IPS-18c (cell line): ENCODE data around the gene AHDC1.
"Not testable (repeated sequence)": the region's sequence is repeated elsewhere in the genome, so short reads cannot be mapped to it uniquely, and the experiment has no call there.

ENCODE experiments used
- H3K4me3 ChIP-seq: 2 replicates; pipeline ENCODE4 v1.7.0; 2013; ENCODE audit warnings: low read depth, mild to moderate bottlenecking, low read length, moderate library complexity; ENCODE audit not compliant: insufficient read depth
- H3K9me3 ChIP-seq: one replicate; pipeline ENCODE4 v1.6.1; 2013; ENCODE audit warnings: mild to moderate bottlenecking, low read length, moderate library complexity; ENCODE audit not compliant: control insufficient read depth, insufficient read depth

Gene AHDC1

GRCh38 chr1:27539901-27540861, 63.8 kb downstream of the AHDC1 start:
- peaks cover 3% of the 10 kb centered on the region for H3K9me3 ChIP-seq
- no peak overlapping the region for H3K4me3 ChIP-seq

DNA sequence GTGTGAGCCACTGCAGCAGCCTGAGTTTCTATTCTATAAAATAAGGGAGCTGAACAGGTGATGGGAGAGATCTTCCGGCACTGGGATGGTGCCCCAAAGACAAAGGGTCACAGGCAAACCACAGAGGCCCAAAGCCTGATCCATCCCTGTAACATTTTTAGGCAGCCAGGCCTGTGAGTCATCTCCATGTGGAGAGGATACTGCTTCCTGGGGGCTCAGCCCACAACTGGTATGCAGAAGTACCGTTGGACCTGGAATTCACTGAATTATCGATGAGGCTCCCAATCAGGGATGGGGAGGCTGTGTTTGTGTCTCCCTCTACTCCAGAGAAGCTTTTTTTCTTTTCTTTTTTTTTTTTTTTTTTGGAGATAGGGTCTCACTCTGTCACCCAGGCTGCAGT, 65.2 kb downstream of the AHDC1 start:
- peaks cover 3% of the 10 kb centered on the region for H3K9me3 ChIP-seq
- H3K4me3 ChIP-seq, result no peak overlapping the region

- not testable (repeated sequence) for H3K4me3 ChIP-seq, H3K9me3 ChIP-seq
Measured at GRCh38 chr1:27538305-27538676, 65.7 kb downstream of the AHDC1 start.

DNA sequence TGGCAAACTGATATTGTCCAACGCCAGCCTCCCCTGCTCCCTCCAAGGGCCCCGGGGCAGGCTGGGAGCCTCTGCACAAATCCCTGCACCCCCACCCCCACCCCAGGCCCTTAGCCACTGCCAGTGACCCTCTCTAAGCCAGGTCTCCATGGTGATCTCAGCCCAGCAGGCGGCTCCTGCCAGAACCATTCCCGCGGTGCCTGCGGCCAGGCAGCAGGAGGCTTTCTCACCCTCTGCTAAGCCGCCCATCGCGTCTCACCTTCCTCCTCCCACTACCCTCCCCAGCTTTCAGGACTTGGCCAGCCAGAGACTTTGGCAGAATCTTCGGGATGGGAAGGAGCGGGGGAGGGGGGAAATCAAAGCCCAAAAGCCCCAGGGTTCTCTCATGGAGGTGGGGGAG, 67.2 kb downstream of the AHDC1 start:
- Histone ChIP-seq H3K4me3 (0 out of 2 replicates have a peak overlapping the region, but pooled peaks have one; percentile 9), H3K9me3 (peaks cover 3% of the 10 kb centered on the region)

DNA sequence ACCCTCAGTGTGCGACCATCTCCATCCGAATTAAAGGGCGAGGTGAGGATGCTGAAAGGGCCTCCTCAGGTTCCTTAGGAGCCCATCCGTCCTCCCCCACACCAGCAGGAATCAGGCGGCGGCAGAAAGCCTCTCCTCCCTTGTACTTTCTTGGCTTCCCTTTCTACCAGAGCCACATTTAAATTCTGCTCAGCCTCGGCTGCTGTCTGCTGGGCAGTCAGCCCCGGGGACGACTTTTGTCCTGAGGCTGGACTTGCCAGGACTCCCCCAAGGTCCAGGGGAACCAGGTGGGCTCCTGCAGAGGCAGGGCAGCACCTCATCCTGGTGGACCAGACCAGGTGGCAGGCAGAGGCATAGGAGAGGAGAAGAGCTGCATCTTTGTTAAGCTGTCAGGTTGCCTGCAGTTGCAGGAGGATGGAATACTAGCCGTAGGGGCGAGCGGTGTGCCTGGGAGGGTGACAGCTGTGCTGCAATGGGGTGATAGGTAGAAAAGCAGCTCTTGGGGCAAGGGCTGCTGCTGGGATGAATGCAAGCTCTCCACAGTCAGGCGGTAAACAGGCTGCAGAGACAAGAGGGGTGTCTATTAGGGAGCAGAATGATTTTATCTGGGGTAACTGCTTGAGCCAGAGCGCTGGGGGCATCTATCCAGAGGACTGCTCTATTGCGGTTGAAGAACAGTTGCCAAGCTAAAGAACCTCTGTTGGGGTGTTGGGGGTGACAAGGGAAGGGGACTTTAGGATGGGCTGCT, 67.8 kb downstream of the AHDC1 start:
- Histone ChIP-seq H3K9me3 (peaks cover 3% of the 10 kb centered on the region), H3K4me3 (no peak overlapping the region)

GRCh38 chr1:27535386-27535785, 68.6 kb downstream of the AHDC1 start:
- Histone ChIP-seq H3K9me3 (peaks cover 3% of the 10 kb centered on the region), H3K4me3 (no peak overlapping the region)

DNA sequence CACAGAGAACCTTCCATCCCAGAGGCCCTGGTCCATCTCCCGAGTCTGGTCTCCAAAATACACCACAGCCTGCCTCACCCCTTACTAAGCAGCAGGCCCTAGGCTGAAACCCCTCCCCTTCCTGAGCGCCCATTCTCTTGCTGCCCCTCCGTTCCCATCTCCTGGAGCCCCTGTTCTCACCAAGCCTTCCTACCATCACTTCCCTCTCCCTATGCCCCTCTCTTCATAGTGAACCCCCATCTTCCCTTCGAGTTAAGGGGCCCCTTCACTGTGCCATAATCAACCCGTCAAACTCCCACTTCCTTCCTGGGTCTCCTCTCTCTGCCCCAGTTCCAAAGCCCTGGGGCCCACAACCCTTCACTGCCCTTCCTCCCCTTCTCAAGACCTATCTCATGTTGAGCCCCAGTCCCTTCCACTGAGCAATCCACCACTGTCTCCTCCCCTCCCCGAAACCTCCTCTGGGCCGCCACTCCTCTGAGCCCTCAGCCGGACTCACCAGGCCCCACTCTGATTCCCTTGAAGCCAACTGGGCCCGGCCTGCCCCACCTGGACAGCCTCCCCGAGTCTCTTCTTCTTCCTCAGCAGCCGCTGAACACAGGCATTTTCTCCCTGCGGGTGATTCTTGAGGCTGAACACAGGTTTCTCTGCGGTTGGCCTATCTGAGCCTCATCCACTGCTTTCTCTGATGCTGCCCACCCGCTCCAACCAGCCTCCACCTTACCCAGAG, 71.8 kb downstream of the AHDC1 start:
- Histone ChIP-seq H3K9me3 (no peaks in the 10 kb centered on the region), H3K4me3 (no peak overlapping the region)

- Histone ChIP-seq H3K9me3 (no peaks in the 10 kb centered on the region), H3K4me3 (no peak overlapping the region)
Measured at GRCh38 chr1:27530192-27530591, 73.8 kb downstream of the AHDC1 start.

- no peak overlapping the region for H3K4me3 ChIP-seq
- H3K9me3 ChIP-seq, result no peaks in the 10 kb centered on the region
Measured at GRCh38 chr1:27529704-27530018, 74.3 kb downstream of the AHDC1 start.

- no peaks in the 10 kb centered on the region for H3K9me3 ChIP-seq
- H3K4me3 ChIP-seq, result peak overlapping the region; percentile 64; the same call in 1 of the 2 replicates
Measured at GRCh38 chr1:27528818-27529703, 74.9 kb downstream of the AHDC1 start.

DNA sequence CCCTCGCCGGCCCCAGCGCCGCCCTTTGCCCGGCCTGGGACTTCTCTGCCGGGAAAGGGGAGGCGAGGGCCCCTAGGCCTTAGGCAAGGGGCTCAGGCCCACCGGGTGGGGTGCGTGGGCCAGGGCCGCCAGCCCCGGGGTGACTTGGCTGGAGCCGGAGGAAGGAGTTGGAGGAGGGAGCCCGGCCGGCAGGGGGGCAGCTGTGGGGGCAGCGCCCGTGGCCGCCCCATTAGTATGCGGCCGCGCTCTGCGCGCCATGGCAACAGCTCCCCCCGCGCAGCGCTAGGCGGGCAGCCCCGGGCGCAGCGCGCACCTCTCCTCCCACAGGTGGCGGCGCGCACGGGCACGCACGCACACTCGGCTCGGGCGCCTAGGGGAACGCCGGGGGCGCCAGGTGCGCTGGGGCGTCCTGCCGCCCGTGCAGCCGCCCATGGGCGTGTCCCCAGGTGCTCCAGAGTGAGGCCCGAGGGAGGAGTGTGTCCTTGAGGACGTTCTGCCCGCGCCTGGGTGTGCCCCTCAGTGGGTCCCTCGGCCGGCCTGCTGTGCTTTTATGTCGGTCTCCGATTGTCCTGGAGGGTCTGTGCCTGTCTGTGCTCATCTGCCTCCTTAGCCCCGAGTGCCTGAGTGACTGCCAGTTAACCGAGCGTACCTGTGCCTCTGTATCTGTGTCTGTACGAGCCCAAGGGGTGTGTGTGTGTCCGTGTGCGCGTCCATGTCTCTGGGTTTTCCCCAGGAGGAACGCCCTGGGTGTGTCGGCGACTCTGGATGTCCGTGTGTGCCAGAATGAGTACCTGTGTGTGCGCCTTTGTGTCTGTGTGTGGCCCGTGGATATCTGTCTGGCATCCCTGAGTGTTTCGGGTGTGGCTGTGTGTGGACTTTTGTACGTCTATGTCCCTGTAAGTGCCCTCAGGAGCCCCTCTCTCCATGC, 75.8 kb downstream of the AHDC1 start:
- no peaks in the 10 kb centered on the region for H3K9me3 ChIP-seq
- H3K4me3 ChIP-seq, result peak overlapping the region; percentile 64

GRCh38 chr1:27527223-27527889, 76.6 kb downstream of the AHDC1 start:
- no peaks in the 10 kb centered on the region for H3K9me3 ChIP-seq
- peak overlapping the region; percentile 64 for H3K4me3 ChIP-seq

DNA sequence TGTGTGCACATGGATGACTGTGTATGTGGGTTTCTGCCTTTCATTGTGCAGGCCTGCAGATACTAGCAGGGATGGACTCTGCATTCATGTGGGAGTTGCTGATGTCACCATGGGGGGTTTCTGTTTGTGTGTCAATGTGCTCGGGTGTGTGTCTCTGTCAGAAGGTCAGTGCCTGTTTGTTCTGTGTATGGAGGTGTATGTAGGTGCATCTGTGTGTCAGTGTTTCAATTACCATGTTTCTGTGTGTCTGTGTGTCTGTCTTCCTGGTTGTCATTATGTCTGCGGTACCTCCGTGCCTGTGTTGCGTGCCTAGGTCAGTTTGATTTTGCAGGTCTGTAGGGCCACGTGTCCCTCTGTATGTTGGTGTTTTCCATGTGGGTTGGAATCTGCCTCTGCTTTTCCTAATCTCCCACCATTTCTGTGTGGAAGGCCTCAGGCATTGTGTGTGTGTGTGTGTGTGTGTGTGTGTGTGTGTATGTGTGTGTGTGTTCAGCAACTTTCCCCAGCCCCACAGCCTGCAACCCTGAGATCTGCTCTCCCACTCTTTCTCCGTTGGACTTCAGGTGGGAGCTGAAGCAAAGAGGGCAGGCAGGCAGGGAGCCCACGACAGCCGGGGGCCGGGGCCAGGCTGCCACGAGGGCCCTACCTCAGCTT, 77.2 kb downstream of the AHDC1 start:
- Histone ChIP-seq H3K4me3 (peak overlapping the region; percentile 64), H3K9me3 (no peaks in the 10 kb centered on the region)

- Histone ChIP-seq H3K9me3 (no peaks in the 10 kb centered on the region), H3K4me3 (peak overlapping the region; percentile 28)
Measured at GRCh38 chr1:27525296-27526272, 78.4 kb downstream of the AHDC1 start.
